ENCODE results near the gene GBP4. TPM values are rescaled to one million over a fixed set of nuclear protein-coding genes. Genes with fewer than 3 reads are reported as not detected.

The GBP4 gene
- total RNA-seq, 4 donors from 2014 or later, result 1.00 to 3.8 (median 2.5) TPM; not detected in 1

- no peak for TF ChIP-seq POLR2AphosphoS5 (IDR thresholded peaks at IDR 0.05)
- no peak for TF ChIP-seq EP300 (IDR thresholded peaks at IDR 0.05; ENCODE audit: low read depth)
- TF ChIP-seq, protein P1, sequence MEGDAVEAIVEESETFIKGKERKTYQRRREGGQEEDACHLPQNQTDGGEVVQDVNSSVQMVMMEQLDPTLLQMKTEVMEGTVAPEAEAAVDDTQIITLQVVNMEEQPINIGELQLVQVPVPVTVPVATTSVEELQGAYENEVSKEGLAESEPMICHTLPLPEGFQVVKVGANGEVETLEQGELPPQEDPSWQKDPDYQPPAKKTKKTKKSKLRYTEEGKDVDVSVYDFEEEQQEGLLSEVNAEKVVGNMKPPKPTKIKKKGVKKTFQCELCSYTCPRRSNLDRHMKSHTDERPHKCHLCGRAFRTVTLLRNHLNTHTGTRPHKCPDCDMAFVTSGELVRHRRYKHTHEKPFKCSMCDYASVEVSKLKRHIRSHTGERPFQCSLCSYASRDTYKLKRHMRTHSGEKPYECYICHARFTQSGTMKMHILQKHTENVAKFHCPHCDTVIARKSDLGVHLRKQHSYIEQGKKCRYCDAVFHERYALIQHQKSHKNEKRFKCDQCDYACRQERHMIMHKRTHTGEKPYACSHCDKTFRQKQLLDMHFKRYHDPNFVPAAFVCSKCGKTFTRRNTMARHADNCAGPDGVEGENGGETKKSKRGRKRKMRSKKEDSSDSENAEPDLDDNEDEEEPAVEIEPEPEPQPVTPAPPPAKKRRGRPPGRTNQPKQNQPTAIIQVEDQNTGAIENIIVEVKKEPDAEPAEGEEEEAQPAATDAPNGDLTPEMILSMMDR (IDR thresholded peaks at IDR 0.05), result no peak
- no peak for TF ChIP-seq POLR2A (IDR thresholded peaks at IDR 0.05)
- in situ Hi-C loops (cut with MboI; ENCODE audit: low pct_ligation_motif_present in 1 of 4, low pct_unique_long_range_greater_than_20kb in 1 of 4, low sequenced_read_pairs in 3 of 4), result no loop called here
- WGBS, 2 donors (ENCODE audit: low coverage in 1 of 2), result 100% methylated on average over 1 of the region's 1 CpG; no CpG with 5 or more reads in 1 of the 2 donors
Observed at GRCh38 chr1:89133747-89134146, 65.0 kb downstream of the GBP4 start.

More at GRCh38 chr1:89133747-89134146, 65.0 kb downstream of the GBP4 start:
- no peaks in the 10 kb centered on the region for H3K9me3 ChIP-seq
- H3K36me3 ChIP-seq, result no peaks in the 10 kb centered on the region
- peaks cover 0 to 16% (median 7%) of the 10 kb centered on the region in 4 donors for H3K4me1 ChIP-seq
- intact Hi-C loops (cut with DNase I; ENCODE audit: low total_unique reads), result no loop called here
- H3K4me3 ChIP-seq, result no peak overlapping the region
- no peak for DNase-seq
- H3K27ac ChIP-seq, result no peak overlapping the region
- no peaks in the 10 kb centered on the region for H3K27me3 ChIP-seq

Other genes with a start within 250 kb of the GBP4 start
- gene KYAT3, start 206.3 kb downstream of the GBP4 start, total RNA-seq, result 10 to 100 TPM in 3 of 4 donors, 1 to 10 TPM in 1; 7.8 to 23.3 (median 20.5) TPM
- 10 to 100 TPM in 2 of 4 donors, 1 to 10 TPM in 2; 7.2 to 14.9 (median 10.0) TPM for gene RBMXL1, start 206.3 kb downstream of the GBP4 start, total RNA-seq
- gene GBP3, start 176.1 kb downstream of the GBP4 start, total RNA-seq, result 100 to 1,000 TPM in 1 of 4 donors, 10 to 100 TPM in 2, 1 to 10 TPM in 1; 5.4 to 102 (median 55.2) TPM
- 10 to 100 TPM in 3 of 4 donors, 1 to 10 TPM in 1; 3.0 to 50.2 (median 23.2) TPM for gene GBP1, start 133.7 kb downstream of the GBP4 start, total RNA-seq
- gene GBP2, start 72.8 kb downstream of the GBP4 start, total RNA-seq, result 10 to 100 TPM; 13.7 to 77.5 (median 56.1) TPM
- not detected for gene GBP7, start 22.9 kb downstream of the GBP4 start, total RNA-seq
- gene GBP5, start 73.9 kb upstream of the GBP4 start, total RNA-seq, result 1 to 10 TPM in 2 of 4 donors, not detected in 2; 1.5 to 7.3 TPM
- gene GBP6, start 165.1 kb upstream of the GBP4 start, total RNA-seq, result not detected